GM18520 (cell line): Measurements from ENCODE around the gene PPP2R3A.

Source experiments
- ATAC-seq: cut with Tn5 transposase; IDR thresholded peaks from one replicate; pipeline ENCODE4 v1.9.1; 2021; ENCODE audit not compliant: unreplicated experiment

Gene PPP2R3A

GRCh38 chr3:135966962-135967274 is 1.4 kb downstream of the PPP2R3A start:
- ATAC-seq: no peak

DNA sequence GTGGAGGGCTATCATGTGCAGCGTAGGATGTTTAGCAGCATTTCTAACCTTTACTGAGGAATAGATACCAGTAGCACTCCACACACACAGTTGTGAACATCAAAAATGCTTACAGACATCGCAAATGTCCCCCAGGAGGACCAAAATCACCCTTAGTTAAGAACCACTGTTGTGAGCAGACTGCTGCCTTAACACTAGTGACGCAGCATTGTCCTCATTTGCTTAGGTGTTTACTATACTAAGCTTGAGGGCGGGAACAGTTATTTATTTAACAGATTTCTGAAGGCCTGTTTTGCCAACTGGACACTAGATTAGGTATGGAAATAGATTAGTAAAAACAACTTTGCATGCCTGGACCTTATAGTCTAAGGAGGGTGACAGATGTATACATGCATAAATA is 2.3 kb downstream of the PPP2R3A start:
- no peak for ATAC-seq

- ATAC-seq: no peak
These were observed 5.1 kb downstream of the PPP2R3A start for GRCh38 chr3:135970506-135971116.

GRCh38 chr3:135973841-135974240 is 8.3 kb downstream of the PPP2R3A start:
- ATAC-seq: no peak

DNA sequence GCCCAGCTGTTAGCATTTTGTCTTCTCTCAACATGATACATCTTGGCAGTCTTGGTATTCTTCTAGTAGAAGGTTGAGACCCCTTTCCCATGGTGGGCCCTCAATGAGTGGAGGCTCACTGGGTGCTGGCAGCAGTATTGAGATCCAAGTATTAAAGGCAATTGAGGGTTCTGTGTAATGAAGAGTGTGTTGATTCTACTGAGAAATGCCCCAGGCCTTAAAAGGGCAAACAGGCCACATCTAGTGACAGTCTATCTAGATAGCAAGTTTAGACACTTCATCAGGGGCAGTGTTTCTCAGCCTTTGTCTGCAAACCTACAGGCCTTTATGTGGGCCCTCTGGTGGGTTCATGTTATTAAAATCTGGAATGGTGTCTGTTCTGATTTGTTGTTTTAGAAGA is 9.5 kb downstream of the PPP2R3A start:
- no peak for ATAC-seq

- ATAC-seq: no peak
These were observed 10.0 kb downstream of the PPP2R3A start for GRCh38 chr3:135975536-135975935.

DNA sequence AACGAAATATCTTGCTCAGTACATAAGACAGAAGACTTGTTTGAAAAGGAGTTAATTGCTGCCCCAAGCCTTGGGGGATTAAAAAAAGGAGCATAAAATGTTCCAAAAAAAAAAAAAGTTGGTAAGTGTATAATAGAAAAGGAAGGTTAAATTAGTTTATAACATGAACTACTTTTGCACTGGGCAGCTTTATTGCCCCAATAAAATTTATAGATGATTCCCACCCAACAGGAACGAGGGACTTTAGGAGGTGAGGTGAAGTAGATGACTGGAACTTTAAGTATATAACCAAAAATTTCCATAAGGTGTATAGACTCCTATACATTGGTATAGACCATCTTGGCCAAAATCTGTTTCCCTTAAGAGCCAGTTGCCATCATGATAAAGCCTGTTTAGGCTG is 14.8 kb downstream of the PPP2R3A start:
- no peak for ATAC-seq

- ATAC-seq: no peak
These were observed 16.3 kb downstream of the PPP2R3A start for GRCh38 chr3:135981701-135982403.

- ATAC-seq: no peak
These were observed 16.9 kb downstream of the PPP2R3A start for GRCh38 chr3:135982404-135982761.

- no peak for ATAC-seq
These were observed 17.5 kb downstream of the PPP2R3A start for GRCh38 chr3:135982922-135983581.

GRCh38 chr3:135987661-135988060 is 22.1 kb downstream of the PPP2R3A start:
- ATAC-seq: no peak

DNA sequence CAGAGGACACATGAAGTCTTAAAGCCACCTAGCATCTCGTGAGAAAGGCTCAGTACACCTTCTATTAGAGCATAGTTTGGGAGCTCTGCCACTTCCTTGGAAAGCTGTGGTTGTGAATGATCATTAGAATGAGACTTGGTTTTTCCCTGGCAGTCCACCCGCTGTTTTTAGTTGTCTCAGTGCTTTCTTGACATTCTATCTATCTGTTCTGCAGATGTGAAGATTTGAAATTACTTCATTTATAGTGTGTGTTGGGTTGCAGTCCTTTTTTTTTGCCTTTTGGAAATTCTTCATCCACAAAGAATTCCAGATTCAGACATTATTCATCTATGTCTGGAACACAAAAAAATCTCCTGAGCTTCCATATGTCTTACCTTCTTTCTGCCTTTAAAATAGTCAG is 23.7 kb downstream of the PPP2R3A start:
- ATAC-seq: no peak

DNA sequence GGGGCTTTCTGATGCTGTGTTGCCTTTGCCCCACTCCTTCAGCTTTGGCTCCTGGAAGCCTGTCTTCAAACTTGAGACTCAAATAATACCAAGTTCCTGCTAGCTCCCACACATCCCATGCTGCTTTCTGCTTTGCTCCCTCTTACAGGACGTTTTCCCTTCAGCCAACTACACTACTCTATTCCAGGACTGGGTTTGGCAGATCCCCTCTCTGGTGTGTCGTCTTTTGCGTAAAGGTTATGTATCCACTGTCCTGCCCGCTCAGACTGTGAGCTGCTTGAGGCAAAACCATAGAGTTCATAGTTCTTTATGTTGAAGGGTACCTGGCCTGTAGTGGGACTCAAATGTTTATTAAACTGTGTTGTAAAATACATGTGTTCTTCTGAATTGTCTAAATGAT is 25.4 kb downstream of the PPP2R3A start:
- no peak for ATAC-seq

GRCh38 chr3:135991621-135992020 is 26.1 kb downstream of the PPP2R3A start:
- ATAC-seq: no peak

DNA sequence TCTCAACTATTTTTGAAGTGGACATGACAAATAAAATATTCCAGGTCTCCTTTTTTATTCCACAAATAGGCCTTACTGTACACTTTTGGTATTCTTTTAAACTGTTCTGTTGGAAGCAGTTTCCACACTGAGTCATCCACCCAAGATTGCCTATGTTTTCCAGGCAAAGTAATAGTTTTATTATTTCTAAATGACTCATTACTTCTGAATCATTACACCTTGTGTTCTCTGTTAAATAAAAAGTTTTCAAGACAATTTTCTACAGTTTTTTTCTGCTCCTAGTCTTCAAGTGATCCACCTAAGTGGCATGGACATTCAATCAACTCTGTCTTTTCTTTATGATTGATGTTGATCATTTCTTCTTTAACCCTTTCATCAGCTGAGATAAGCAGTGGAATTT is 26.5 kb downstream of the PPP2R3A start:
- no peak for ATAC-seq

DNA sequence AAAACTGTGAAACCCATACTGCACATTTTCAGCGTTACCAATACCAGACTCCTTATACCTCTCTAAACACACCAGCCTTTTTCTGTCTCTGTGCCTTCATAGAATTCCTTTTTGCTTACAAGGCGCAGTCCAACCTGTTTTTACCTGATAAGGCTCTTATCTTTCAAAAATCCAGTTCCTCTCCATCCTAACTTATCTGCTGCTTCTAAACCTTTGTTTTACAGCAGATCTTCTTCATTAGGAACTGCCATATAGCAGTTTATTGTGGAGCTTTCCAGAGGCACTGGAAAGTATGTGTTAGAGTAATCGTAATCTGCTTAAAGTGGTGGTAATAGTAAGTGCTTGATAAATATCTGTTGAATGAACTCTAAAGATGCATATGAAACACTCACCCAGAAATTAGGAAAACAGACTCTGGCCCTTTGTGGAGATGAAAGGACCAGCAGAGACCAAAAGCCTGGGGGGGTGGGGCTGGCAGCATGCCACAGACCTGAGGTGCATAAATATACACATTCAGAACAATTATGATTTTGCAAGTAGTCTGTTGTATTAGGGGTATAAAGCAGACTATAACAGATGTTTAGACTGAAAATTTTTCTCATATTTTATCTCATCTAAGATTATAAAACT is 29.3 kb downstream of the PPP2R3A start:
- ATAC-seq: no peak

GRCh38 chr3:135995766-135996165 is 30.2 kb downstream of the PPP2R3A start:
- ATAC-seq: no peak

DNA sequence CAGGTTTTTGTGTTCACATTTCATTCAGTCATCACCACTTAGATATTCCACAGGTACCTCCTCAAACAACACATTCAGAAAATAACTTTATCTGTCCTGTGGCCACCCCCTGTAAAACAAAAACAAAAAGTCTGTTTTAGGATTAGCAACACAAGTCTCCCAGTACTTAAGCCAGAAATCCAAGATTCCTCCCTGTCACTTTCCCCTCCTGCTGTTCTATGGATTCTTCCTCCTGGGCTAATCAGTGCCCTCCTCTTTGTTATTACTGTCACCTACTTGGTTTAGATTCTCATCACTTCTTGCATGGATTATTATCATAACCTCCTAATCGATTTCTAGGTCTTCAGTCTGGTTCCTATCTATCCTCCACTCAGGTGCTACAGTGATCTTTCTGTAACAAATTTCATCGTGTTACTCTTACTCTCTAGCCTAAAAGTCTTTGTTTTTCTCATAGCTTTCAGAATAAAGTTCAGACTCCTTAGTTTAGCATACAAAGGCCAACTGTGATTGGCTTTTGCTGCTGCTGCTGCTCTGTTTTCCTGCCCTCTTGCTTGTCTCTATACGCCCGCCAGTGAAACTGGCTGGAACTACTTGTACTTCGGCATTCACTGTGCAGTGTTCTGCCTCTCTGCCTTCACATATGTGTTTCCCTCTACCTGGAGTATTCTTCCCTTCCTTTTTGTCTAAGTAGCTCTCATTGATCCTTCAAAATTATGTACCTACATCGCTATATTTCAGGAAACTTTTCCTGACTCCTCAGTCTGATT is 32.2 kb downstream of the PPP2R3A start:
- no peak for ATAC-seq

DNA sequence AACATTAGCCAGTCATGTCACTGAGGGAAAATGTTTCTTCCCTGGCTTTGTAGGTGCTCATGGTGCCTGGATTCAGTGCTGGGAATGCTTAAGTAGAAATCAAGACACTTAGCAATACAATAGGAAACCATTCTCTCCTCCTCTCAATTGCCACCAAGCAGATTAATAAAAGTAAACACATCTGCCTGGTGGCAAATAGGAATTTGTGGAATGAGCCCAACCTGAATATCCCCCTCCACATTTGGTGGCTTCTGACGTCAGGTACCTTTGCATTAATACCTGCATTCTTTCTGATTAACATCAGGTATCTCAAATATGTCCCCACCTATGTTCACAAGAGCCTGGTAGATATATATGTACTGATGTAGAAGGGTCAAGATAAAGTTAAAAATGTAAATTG is 42.7 kb downstream of the PPP2R3A start:
- no peak for ATAC-seq

DNA sequence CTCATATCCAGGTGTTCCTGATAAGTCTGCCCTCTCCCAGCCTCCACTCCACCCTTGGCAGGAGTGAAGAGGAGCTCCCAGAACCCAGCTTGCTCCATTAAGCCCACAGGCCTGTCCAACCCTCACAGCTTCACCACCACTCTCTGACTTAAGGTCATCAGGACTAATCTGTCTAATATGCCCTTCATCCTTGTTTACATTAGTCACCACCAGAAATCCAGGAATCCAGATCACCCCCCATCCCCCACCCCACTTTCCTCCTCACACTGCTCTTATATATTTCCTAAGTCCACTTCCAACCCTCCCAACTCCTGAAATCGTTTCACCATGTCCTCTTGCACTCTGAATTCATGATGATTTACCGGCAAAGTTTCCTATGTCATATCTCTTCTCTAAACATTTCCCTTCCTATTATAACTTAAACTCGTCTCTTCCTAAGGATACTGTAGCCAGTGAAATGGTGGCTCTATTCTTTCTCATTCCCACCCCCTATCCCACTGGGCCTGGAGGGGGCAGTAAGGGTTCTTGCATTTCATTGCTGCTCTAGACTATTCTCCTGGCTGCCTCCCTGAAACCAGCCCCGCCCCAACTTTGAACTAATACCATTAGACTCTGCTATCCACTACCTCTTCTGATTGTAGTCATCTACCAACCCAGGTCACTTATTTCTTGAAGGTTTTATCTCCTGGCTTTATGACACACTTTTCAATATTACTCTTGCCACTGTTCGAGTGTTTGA is 43.4 kb downstream of the PPP2R3A start:
- ATAC-seq: no peak

- ATAC-seq: no peak
These were observed 53.3 kb downstream of the PPP2R3A start for GRCh38 chr3:136018876-136019275.
